B cell (primary cell): ENCODE results near the gene FHIT. TPM values are rescaled to one million over a fixed set of nuclear protein-coding genes. Genes with fewer than 3 reads are reported as not detected.

ENCODE experiments used
- ATAC-seq: fragments of 200-7000 bp; cut with Tn5 transposase; one replicate; pipeline ENCODE4 v1.10.0; 2021; ENCODE audit warnings: low read depth, mild to moderate bottlenecking, moderate number of reproducible peaks, moderate library complexity
- CTCF ChIA-PET: fragments of 350-600 bp; sonication (Branson Sonifier 250); formaldehyde crosslinking; loops from one replicate; lab custom pipeline; 2021; ENCODE audit warnings: antibody characterized with exemption, inconsistent platforms; lab: Charles Lee
- POLR2A ChIA-PET: fragments of 350-600 bp; sonication (Branson Sonifier 250); formaldehyde crosslinking; loops from one replicate; lab custom pipeline; 2021; ENCODE audit warnings: antibody characterized with exemption; lab: Charles Lee
- DNase-seq: peaks from one replicate; pipeline ENCODE4 v3.0.0; 2013
- H2AFZ ChIP-seq: 2 replicates; pipeline ENCODE4 v1.6.1; 2012; ENCODE audit warnings: mild to moderate bottlenecking, low read depth, low read length; ENCODE audit not compliant: insufficient read depth, poor library complexity, severe bottlenecking
- H3K27ac ChIP-seq, 2 donors: 1 replicate in 1 of 2; 2 replicates in 1 of 2; pipeline ENCODE4 v1.5.1; 2012 to 2013; ENCODE audit warnings: low read length in 2 of 2, mild to moderate bottlenecking in 2 of 2, moderate library complexity in 1 of 2
- H3K27me3 ChIP-seq, 4 experiments: fragments of 200-600 bp in 1 of 4; sonication (generic) in 1 of 4; replicated peaks in 1 of 4; 1 replicate in 2 of 4; 2 replicates in 2 of 4; pipeline versions ENCODE4 v1.6.1 to v1.7.0; 2013 to 2016; ENCODE audit warnings: low read length in 3 of 4, mild to moderate bottlenecking in 2 of 4, mixed read lengths in 1 of 4, moderate library complexity in 1 of 4; ENCODE audit not compliant: insufficient read depth in 4 of 4, control insufficient read depth in 3 of 4; ENCODE audit errors: control extremely low read depth in 1 of 4
- H3K36me3 ChIP-seq, 2 experiments: replicated peaks in 1 of 2; 1 replicate in 1 of 2; 2 replicates in 1 of 2; pipeline versions ENCODE4 v1.6.1 to v1.7.1; 2013; ENCODE audit warnings: low read length in 1 of 2; ENCODE audit not compliant: insufficient read depth in 2 of 2, control insufficient read depth in 1 of 2; ENCODE audit errors: control extremely low read depth in 1 of 2, extremely low read depth in 1 of 2
- H3K4me1 ChIP-seq, 2 donors: fragments of 200-600 bp in 1 of 2; sonication (generic) in 1 of 2; 1 replicate in 1 of 2; 2 replicates in 1 of 2; pipeline versions ENCODE4 v1.5.1 to v1.6.1; 2013 to 2017; ENCODE audit warnings: low read length in 2 of 2; ENCODE audit not compliant: control insufficient read depth in 2 of 2, insufficient read depth in 2 of 2
- H3K4me2 ChIP-seq: replicated peaks from 2 replicates; pipeline ENCODE3; 2012; ENCODE audit warnings: mild to moderate bottlenecking, low read depth, low read length; ENCODE audit not compliant: poor library complexity, severe bottlenecking
- H3K4me3 ChIP-seq, 5 experiments: fragments of 200-600 bp in 1 of 5; sonication (generic) in 1 of 5; 1 replicate in 3 of 5; 2 replicates in 2 of 5; pipeline versions ENCODE4 v1.5.1 to v1.7.0; 2011 to 2016; ENCODE audit warnings: low read length in 4 of 5, mild to moderate bottlenecking in 4 of 5, low read depth in 2 of 5, control low read depth in 1 of 5, moderate library complexity in 1 of 5; ENCODE audit not compliant: insufficient read depth in 1 of 5; ENCODE audit errors: control extremely low read depth in 1 of 5, extremely low read depth in 1 of 5
- H3K79me2 ChIP-seq: fragments of 200-600 bp; sonication (generic); one replicate; pipeline ENCODE4 v1.6.0; 2016; ENCODE audit warnings: low read length; ENCODE audit not compliant: control insufficient read depth, insufficient read depth
- H3K9ac ChIP-seq: fragments of 200-600 bp; sonication (generic); 2 replicates; pipeline ENCODE4 v1.6.1; 2017; ENCODE audit warnings: mild to moderate bottlenecking, low read length, moderate library complexity
- H3K9me3 ChIP-seq, 3 donors: one replicate each; pipeline versions ENCODE4 v1.6.1 to v1.7.1; 2013; ENCODE audit warnings: low read length in 2 of 3; ENCODE audit not compliant: control insufficient read depth in 2 of 3, insufficient read depth in 1 of 3; ENCODE audit errors: control extremely low read depth in 1 of 3
- H4K20me1 ChIP-seq: 2 replicates; pipeline ENCODE4 v1.6.0; 2012; ENCODE audit warnings: mild to moderate bottlenecking, low read length; ENCODE audit not compliant: insufficient read depth, control insufficient read depth, poor library complexity, severe bottlenecking
- H3K27ac Mint-ChIP-seq: one replicate; pipeline ENCODE4 v1.8.0; 2021; ENCODE audit warnings: mixed read lengths
- H3K27me3 Mint-ChIP-seq: one replicate; pipeline ENCODE4 v1.8.0; 2021; ENCODE audit warnings: mixed read lengths
- H3K4me1 Mint-ChIP-seq: one replicate; pipeline ENCODE4 v1.8.0; 2021; ENCODE audit warnings: mixed read lengths
- H3K4me3 Mint-ChIP-seq: one replicate; pipeline ENCODE4 v1.8.0; 2021; ENCODE audit warnings: mixed read lengths
- H3K9me3 Mint-ChIP-seq: one replicate; pipeline ENCODE4 v1.8.0; 2022; ENCODE audit warnings: mixed read lengths; ENCODE audit not compliant: insufficient read depth
- EZH2 ChIP-seq: IDR thresholded peaks from 2 replicates; pipeline ENCODE4 v1.6.1; 2012; ENCODE audit warnings: borderline replicate concordance, low read depth, mild to moderate bottlenecking, moderate library complexity, low read length; ENCODE audit not compliant: insufficient read depth, poor library complexity, severe bottlenecking
- WGBS: methylation state at CpG from one replicate; pipeline ENCODE4 v1.1.5; 2013; ENCODE audit warnings: missing lambda C conversion rate; ENCODE audit not compliant: insufficient coverage; 5-methylcytosine and 5-hydroxymethylcytosine counted together
- intact Hi-C: fragments of 100-400 bp; cut with micrococcal nuclease; formaldehyde crosslinking; loops from one replicate; pipeline ENCODE4 v1.10.0; 2022
- polyA plus RNA-seq: library from polyadenylated mRNA; depleted of rRNA; stranded (reverse); fragments of >200 nt; gene quantifications from 2 replicates; pipeline ENCODE4 v1.2.3, GENCODE V29; 2012
- total RNA-seq, 2 donors: library from RNA; stranded (reverse); fragments of 120-200 nt in 1 of 2; gene quantifications; 1 replicate in 1 of 2; 2 replicates in 1 of 2; pipeline versions ENCODE4 v1.2.3 to v1.2.4, GENCODE V29; 2013 to 2022
- TF ChIP-seq, protein P1 (sequence below): fragments of 200-600 bp; IDR thresholded peaks from one replicate; pipeline ENCODE4 v1.8.0; 2022; ENCODE audit warnings: antibody characterized with exemption, mild to moderate bottlenecking

Gene FHIT
- total and polyA plus RNA-seq, 2 donors (not counting 1 experiment from before 2014, with no cell fraction given) = 1.7 to 7.8 TPM

- ChIA-PET CTCF (no interaction called here), POLR2A (no interaction called here)
- Histone ChIP-seq H2AFZ (no peak overlapping the region), H3K79me2 (no peaks in the 10 kb centered on the region), H4K20me1 (no peaks in the 10 kb centered on the region), H3K9ac (no peak overlapping the region), H3K27me3 (no peaks in the 10 kb centered on the region), H3K36me3 (no peaks in the 10 kb centered on the region), H3K27ac (no peak overlapping the region), H3K4me1 (no peaks in the 10 kb centered on the region), H3K4me2 (no peak overlapping the region), H3K4me3 (no peak overlapping the region), H3K9me3 (no peaks in the 10 kb centered on the region)
- intact Hi-C loops = no loop called here
- no CpG with 5 or more reads among the region's 1 CpG for WGBS
- Mint-ChIP-seq H3K27ac (no peak overlapping the region), H3K9me3 (no peaks in the 10 kb centered on the region), H3K4me3 (no peak overlapping the region), H3K27me3 (no peaks in the 10 kb centered on the region), H3K4me1 (no peaks in the 10 kb centered on the region)
- no peak for TF ChIP-seq EZH2
- TF ChIP-seq, protein P1, sequence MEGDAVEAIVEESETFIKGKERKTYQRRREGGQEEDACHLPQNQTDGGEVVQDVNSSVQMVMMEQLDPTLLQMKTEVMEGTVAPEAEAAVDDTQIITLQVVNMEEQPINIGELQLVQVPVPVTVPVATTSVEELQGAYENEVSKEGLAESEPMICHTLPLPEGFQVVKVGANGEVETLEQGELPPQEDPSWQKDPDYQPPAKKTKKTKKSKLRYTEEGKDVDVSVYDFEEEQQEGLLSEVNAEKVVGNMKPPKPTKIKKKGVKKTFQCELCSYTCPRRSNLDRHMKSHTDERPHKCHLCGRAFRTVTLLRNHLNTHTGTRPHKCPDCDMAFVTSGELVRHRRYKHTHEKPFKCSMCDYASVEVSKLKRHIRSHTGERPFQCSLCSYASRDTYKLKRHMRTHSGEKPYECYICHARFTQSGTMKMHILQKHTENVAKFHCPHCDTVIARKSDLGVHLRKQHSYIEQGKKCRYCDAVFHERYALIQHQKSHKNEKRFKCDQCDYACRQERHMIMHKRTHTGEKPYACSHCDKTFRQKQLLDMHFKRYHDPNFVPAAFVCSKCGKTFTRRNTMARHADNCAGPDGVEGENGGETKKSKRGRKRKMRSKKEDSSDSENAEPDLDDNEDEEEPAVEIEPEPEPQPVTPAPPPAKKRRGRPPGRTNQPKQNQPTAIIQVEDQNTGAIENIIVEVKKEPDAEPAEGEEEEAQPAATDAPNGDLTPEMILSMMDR = no peak
- no peak for ATAC-seq
- no peak for DNase-seq
Observed at GRCh38 chr3:61108247-61109019, 142.8 kb downstream of the FHIT start.

DNA sequence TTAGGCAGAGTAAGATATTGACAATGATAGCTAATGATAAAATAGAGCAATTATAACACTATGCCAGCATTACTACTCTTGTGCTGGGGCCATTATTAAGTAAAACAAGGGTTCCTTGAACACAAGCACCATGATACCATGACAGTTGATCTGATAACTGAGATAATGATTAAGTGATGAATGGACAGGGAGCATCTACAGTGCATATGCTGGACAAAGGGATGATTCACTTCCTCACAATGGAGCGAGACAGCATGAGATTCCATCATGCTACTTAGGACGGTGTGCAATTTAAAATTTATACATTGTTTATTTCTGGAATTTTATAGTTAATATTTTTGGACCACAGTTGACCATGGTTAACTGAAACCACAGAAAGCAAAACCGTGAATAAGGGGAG is 156.6 kb downstream of the FHIT start:
- intact Hi-C loops = no loop called here
- H2AFZ ChIP-seq = no peak overlapping the region
- H3K9me3 Mint-ChIP-seq = no peaks in the 10 kb centered on the region
- no peak for TF ChIP-seq EZH2
- TF ChIP-seq, protein P1 = no peak
- H3K9me3 ChIP-seq = no peaks in the 10 kb centered on the region
- CTCF ChIA-PET = no interaction called here
- no peak overlapping the region for H3K4me3 Mint-ChIP-seq
- no peaks in the 10 kb centered on the region for H3K4me1 ChIP-seq
- H3K4me1 Mint-ChIP-seq = no peaks in the 10 kb centered on the region
- no peak overlapping the region for H3K4me3 ChIP-seq
- no peaks in the 10 kb centered on the region for H3K27me3 Mint-ChIP-seq
- POLR2A ChIA-PET = no interaction called here
- ATAC-seq (no peak), DNase-seq (no peak)
- no peak overlapping the region for H3K4me2 ChIP-seq
- no peak overlapping the region for H3K9ac ChIP-seq
- H4K20me1 ChIP-seq = no peaks in the 10 kb centered on the region
- H3K27ac ChIP-seq = no peak overlapping the region
- WGBS = no CpG with 5 or more reads among the region's 3 CpGs
- no peaks in the 10 kb centered on the region for H3K79me2 ChIP-seq
- H3K27ac Mint-ChIP-seq = no peak overlapping the region
- H3K27me3 ChIP-seq = no peaks in the 10 kb centered on the region
- no peaks in the 10 kb centered on the region for H3K36me3 ChIP-seq
